Fibroblast of villous mesenchyme (primary cell): Measurements from ENCODE around the gene RP2. TPM values are rescaled to one million over a fixed set of nuclear protein-coding genes. Genes with fewer than 3 reads are reported as not detected.

ENCODE experiments used
- DNase-seq: peaks from one replicate; pipeline ENCODE4 v3.0.0-alpha.2; 2010; ENCODE audit warnings: low read depth
- H3K4me3 ChIP-seq: 2 replicates; pipeline ENCODE4 v1.5.1; 2011; ENCODE audit warnings: low read depth, mild to moderate bottlenecking, low read length
- total RNA-seq: library from RNA; depleted of rRNA; stranded (reverse); fragments of >200 nt; gene quantifications from 2 replicates; pipeline ENCODE4 v1.2.3, GENCODE V29; 2012
- TF ChIP-seq, protein P1 (sequence below): IDR thresholded peaks from 2 replicates; pipeline ENCODE4 v1.5.1; 2012; ENCODE audit warnings: low read depth, mild to moderate bottlenecking, low read length; ENCODE audit not compliant: insufficient read depth

RP2 gene
- total RNA-seq, 1 donor: 38.4 TPM

DNA sequence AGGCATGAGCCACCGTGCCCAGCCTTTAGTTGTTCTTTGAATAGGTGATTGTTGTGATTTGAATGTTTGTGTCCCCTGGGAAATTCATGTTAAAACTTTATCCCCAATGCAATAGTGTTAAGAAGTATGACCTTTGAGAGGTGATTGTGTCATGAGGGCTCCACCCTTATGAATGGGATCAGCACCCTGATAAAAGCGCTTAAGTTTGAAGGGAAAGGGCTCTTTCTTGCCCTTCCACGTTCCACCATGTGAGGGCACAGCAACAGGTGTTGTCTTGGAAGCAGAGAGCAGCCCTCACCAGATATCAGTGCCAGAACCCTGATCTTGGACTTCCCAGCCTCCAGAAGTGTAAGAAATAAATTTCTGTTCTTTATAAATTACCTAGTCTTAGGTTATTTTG is 33.7 kb upstream of the RP2 start:
- DNase-seq: no peak
- H3K4me3 ChIP-seq: no peak overlapping the region
- TF ChIP-seq, protein P1, sequence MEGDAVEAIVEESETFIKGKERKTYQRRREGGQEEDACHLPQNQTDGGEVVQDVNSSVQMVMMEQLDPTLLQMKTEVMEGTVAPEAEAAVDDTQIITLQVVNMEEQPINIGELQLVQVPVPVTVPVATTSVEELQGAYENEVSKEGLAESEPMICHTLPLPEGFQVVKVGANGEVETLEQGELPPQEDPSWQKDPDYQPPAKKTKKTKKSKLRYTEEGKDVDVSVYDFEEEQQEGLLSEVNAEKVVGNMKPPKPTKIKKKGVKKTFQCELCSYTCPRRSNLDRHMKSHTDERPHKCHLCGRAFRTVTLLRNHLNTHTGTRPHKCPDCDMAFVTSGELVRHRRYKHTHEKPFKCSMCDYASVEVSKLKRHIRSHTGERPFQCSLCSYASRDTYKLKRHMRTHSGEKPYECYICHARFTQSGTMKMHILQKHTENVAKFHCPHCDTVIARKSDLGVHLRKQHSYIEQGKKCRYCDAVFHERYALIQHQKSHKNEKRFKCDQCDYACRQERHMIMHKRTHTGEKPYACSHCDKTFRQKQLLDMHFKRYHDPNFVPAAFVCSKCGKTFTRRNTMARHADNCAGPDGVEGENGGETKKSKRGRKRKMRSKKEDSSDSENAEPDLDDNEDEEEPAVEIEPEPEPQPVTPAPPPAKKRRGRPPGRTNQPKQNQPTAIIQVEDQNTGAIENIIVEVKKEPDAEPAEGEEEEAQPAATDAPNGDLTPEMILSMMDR: peak; percentile 25

DNA sequence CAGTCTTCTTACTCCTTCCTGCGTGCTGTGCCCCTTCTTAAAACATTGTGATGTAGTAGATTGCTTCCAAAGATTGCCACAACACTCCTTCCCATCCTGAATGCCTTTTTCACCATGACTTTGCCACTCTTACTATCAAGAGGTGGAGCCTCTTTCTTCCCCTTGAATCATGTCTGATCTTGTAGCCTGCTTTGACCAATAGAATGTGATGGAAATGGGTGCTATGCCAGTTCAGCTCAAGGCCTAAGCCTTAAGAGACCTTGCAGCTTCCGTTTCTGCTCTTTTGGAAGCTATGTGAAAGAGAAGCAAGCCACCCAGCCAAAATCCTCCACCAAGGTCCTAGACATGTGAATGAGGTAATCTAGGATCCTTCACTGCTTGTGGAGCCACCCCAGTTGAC is 31.6 kb upstream of the RP2 start:
- TF ChIP-seq, protein P1: no peak
- H3K4me3 ChIP-seq: no peak overlapping the region
- DNase-seq: no peak

DNA sequence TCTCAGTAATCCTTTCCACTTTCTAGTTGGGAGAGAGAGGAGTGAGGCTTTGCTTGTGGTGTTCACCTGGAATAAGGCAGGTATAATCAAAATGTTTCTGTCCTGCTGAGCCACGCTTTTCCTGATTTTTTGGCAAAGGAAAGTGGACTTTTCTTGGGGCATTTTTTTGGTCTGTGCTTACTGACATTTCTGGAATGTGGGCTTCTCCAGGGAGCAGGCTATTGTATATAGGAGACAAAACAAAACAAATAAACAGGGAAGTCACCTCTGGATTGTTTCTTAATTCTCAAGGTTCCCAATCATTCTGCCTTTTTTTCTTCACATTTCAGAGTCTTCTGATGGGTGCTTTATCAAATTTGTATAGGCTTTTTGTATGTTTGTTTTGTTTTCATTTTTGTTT is 25.7 kb upstream of the RP2 start:
- H3K4me3 ChIP-seq: no peak overlapping the region
- DNase-seq: no peak
- TF ChIP-seq, protein P1: no peak

DNA sequence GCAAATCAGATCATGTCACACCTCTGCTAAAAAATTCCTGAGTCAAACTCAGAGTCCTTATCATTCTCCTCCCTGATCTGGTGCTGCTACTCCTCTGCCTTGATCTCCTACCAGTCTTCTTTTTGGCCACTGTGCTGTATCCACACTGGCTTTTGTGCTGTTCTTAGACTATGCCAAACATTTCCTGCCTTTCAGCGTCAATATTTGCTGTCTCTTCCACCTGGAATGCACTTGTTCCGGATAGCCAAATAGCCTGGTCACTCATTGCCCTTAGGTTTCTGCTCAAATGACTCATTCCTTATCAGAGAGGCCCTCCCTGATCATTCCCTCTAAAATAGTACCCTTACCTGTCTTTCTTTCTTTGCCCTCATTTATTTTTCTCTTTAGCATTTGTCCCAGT is 24.4 kb upstream of the RP2 start:
- no peak for DNase-seq
- TF ChIP-seq, protein P1: no peak
- no peak overlapping the region for H3K4me3 ChIP-seq

DNA sequence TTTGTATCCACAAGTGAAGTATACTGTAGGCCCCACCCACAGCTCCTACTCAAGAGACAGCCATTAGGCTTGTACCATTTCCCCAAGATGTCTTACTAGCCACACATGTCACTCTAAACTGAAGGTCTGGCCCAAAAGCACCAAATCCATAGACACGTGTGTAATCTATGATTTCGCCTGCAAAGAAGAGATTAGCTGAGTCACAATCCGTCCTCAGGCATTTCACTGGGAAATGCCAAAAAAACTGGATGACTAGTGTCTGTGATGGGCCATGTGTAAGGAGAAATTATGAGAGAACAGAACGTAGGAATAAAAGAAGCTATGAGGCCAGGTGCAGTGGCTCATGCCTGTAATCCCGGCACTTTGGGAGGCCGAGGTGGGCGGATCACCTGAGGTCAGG is 21.9 kb upstream of the RP2 start:
- TF ChIP-seq, protein P1: no peak
- DNase-seq: no peak
- no peak overlapping the region for H3K4me3 ChIP-seq

DNA sequence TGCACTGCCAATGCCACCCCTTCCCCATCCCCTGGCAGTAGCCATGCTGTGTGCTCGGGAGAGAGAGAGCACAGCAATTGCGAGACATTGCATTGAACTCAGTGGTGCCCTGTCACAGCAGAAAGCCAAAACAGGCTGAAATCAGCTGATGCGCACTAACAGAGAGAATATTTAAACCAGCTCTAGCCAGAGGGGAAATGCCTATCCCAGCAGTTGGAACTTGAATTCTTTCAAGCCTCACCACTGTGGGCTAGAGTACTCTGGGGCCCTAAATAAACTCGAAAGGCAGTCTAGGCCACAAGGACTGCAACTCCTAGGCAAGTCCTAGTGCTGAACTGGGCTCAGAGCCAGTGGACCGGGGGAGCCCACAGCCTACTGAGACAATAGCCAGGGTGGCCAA is 17.7 kb upstream of the RP2 start:
- no peak overlapping the region for H3K4me3 ChIP-seq
- TF ChIP-seq, protein P1: no peak
- DNase-seq: no peak

DNA sequence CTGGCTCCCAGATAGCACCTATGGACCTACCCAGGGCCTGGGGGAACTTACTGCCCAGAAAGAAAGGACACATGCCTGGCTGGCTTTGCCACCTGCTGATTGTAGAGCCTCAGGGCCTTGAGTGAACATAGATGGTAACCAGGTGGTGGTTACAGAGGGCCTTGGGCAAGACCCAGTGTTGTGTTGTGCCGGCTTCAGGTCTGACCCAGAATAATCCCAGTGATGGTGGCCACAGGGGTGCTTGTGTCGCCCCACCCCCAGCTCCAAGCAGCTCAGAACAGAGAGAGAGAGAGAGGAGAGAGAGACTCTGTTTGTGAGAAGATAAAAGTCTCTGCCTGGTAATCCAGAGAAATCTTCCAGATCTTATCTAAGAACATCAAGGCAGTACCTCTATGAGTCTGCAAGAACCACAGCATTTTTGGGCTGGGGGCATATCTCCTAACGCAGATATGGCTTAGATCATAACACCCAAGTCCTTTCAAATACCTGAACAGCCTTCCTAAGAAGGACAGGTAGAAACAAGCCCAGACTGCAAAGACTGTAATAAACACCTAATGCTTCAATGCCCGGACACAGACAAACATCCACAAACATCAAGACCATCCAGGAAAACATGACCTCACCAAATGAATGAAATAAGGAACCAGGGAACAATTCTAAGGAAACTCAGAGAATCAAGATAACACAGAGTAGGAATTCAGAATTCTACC is 16.3 kb upstream of the RP2 start:
- no peak overlapping the region for H3K4me3 ChIP-seq
- DNase-seq: no peak
- TF ChIP-seq, protein P1: no peak
